Glutamatergic neuron (in vitro differentiated cells): ENCODE results near the gene TACC3. TPM values are rescaled to one million over a fixed set of nuclear protein-coding genes. Genes with fewer than 3 reads are reported as not detected.

Source experiments
- DNase-seq: peaks from one replicate; pipeline ENCODE4 v3.0.0; 2022
- H3K27ac Mint-ChIP-seq: one replicate; pipeline ENCODE4 v1.8.0; 2020; ENCODE audit warnings: mild to moderate bottlenecking, mixed read lengths, inconsistent platforms; ENCODE audit not compliant: unreplicated experiment
- H3K27me3 Mint-ChIP-seq: one replicate; pipeline ENCODE4 v1.8.0; 2020; ENCODE audit warnings: mild to moderate bottlenecking, moderate library complexity, mixed read lengths, inconsistent platforms; ENCODE audit not compliant: unreplicated experiment
- H3K36me3 Mint-ChIP-seq: one replicate; pipeline ENCODE4 v1.8.0; 2020; ENCODE audit warnings: mild to moderate bottlenecking, mixed read lengths, inconsistent platforms; ENCODE audit not compliant: unreplicated experiment
- H3K4me1 Mint-ChIP-seq: one replicate; pipeline ENCODE4 v1.8.0; 2020; ENCODE audit warnings: mild to moderate bottlenecking, low read depth, mixed read lengths, inconsistent platforms; ENCODE audit not compliant: unreplicated experiment
- H3K4me3 Mint-ChIP-seq: one replicate; pipeline ENCODE4 v1.8.0; 2020; ENCODE audit warnings: mild to moderate bottlenecking, mixed read lengths, inconsistent platforms; ENCODE audit not compliant: unreplicated experiment
- H3K9me3 Mint-ChIP-seq: one replicate; pipeline ENCODE4 v1.8.0; 2020; ENCODE audit warnings: mild to moderate bottlenecking, moderate library complexity, mixed read lengths, inconsistent platforms; ENCODE audit not compliant: unreplicated experiment
- total RNA-seq: library from RNA; stranded (reverse); fragmentation: NEBNext Ultra II Directional; extraction: Animal tissue kit (Norgen Biotek cat#: 25700); gene quantifications from one replicate; pipeline ENCODE4 v1.2.1, GENCODE V29; 2021; ENCODE audit not compliant: unreplicated experiment
- TF ChIP-seq, protein P1 (sequence below): fragments of 200-600 bp; sonication (generic); IDR thresholded peaks from one replicate; pipeline ENCODE4 v1.5.0; 2021; ENCODE audit not compliant: partially characterized antibody, unreplicated experiment

The TACC3 gene
- total RNA-seq, 1 donor from 2014 or later = 23.0 TPM

DNA sequence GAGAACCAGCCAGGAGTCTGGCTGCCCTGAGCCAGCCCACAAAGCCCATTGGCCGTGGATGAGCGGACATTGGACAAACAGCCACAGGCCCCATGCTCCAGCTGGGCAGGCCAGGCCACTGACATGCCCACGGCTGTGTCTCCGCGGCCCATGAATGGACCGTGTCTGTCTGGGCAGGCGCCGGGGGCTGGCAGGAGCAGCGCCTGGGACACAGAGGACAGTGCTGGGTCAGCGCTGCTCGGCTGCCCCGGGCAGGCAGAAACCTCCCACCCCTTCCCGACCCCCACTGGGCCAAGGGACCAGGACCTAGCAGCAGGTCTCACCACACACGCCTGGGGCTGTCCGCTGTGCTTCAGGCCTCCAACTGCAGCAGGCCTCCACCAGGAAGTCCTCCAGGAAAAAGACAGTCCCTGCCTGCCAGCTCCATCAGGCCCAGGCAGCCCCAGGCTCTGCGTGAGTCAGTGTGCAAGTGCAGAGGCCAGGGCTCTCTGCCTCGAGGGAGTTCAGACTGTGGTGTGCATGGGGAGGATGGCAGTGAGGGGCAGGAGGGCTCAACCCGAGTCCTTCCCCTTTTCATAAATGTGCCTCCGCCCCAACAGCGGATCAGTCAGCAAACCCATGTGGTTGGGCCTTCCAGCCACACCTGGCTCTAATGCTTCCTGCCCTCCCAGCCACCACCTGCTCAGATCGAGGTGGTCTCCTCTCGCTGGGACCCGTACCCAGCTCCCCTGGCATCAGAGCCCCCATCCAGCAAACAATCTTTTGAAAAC, 54.6 kb downstream of the TACC3 start:
- Mint-ChIP-seq H3K4me3 (no peak overlapping the region), H3K9me3 (peaks cover 2% of the 10 kb centered on the region), H3K27me3 (peaks cover 1% of the 10 kb centered on the region), H3K4me1 (no peaks in the 10 kb centered on the region), H3K27ac (no peak overlapping the region), H3K36me3 (no peaks in the 10 kb centered on the region)
- no peak for DNase-seq
- TF ChIP-seq, protein P1, sequence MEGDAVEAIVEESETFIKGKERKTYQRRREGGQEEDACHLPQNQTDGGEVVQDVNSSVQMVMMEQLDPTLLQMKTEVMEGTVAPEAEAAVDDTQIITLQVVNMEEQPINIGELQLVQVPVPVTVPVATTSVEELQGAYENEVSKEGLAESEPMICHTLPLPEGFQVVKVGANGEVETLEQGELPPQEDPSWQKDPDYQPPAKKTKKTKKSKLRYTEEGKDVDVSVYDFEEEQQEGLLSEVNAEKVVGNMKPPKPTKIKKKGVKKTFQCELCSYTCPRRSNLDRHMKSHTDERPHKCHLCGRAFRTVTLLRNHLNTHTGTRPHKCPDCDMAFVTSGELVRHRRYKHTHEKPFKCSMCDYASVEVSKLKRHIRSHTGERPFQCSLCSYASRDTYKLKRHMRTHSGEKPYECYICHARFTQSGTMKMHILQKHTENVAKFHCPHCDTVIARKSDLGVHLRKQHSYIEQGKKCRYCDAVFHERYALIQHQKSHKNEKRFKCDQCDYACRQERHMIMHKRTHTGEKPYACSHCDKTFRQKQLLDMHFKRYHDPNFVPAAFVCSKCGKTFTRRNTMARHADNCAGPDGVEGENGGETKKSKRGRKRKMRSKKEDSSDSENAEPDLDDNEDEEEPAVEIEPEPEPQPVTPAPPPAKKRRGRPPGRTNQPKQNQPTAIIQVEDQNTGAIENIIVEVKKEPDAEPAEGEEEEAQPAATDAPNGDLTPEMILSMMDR = no peak

DNA sequence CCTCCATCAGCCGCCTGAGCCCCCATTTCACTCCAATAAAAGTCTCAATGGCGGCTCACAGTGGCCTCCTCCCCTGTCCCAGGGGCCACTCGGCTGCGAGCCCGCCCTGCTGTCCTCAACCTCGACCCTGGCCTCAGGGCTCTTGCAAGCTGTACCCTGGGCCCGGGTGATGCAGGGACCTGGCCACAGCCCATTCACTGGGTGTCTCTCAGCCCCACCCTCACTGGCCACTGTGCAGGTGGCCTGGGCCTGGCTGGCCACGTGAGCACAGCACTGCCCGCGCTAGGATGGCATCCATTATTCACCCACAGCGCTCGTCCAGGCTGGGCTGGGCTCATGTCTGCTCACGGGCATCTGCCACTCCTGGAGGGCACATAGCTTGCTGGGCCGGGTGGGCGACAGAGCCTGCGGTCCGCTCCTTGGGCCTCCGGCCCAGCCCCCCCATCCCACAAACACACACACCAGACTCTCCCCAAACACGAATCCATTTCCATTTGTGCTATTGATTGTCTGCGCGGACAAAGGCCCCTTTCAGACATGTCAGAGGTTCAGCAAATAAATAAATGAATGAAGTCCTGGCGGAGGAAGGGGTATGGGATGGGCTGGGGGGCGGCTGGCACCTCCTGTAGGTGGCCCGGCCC, 55.3 kb downstream of the TACC3 start:
- Mint-ChIP-seq H3K36me3 (no peaks in the 10 kb centered on the region), H3K27me3 (peaks cover 1% of the 10 kb centered on the region), H3K9me3 (peaks cover 2% of the 10 kb centered on the region), H3K4me3 (no peak overlapping the region), H3K27ac (no peak overlapping the region), H3K4me1 (no peaks in the 10 kb centered on the region)
- TF ChIP-seq, protein P1 = no peak
- no peak for DNase-seq

DNA sequence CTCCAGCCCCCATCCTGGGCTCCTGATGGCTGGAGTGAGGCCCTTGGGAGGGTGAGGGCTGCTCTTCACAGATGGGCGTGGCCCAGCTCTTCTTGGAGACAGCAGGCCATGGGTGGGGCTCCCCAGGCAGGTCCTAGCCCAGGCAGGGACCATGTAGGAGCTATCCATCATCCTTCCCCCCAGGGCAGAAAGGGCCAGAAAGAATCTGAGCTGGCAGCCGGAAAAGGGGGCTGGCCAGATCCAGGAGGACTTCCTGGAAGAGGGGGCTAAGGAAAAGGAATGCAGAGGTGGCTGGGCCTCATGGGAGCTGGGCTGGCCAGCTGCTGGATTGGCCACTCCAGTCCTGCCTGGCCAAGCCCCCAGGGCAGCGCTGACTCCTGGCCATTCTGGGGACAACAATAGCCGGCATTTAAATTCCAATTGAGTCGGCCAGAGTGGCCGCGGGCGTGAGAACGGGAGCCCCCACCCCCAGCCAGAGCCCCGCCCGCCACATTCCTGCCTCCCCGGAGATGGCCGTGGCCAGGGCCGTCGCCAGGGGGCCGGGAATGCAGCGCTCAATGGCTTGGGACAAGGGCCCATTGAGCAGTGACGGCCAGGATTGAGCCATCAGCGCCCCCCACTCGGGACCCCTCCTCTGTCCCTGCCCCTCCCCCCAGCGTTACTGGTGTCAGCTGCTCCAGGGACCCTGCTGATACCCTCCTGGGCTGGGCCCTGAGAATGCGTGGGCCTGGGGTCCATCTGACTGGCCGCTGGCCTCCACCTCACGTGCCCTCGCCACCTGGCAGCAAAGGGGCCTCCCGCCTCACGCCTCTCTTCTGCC, 56.7 kb downstream of the TACC3 start:
- Mint-ChIP-seq H3K27ac (no peak overlapping the region), H3K4me3 (no peak overlapping the region), H3K27me3 (peaks cover 1% of the 10 kb centered on the region), H3K9me3 (peaks cover 2% of the 10 kb centered on the region), H3K36me3 (no peaks in the 10 kb centered on the region), H3K4me1 (no peaks in the 10 kb centered on the region)
- TF ChIP-seq, protein P1 = no peak
- peak; percentile 51 for DNase-seq

DNA sequence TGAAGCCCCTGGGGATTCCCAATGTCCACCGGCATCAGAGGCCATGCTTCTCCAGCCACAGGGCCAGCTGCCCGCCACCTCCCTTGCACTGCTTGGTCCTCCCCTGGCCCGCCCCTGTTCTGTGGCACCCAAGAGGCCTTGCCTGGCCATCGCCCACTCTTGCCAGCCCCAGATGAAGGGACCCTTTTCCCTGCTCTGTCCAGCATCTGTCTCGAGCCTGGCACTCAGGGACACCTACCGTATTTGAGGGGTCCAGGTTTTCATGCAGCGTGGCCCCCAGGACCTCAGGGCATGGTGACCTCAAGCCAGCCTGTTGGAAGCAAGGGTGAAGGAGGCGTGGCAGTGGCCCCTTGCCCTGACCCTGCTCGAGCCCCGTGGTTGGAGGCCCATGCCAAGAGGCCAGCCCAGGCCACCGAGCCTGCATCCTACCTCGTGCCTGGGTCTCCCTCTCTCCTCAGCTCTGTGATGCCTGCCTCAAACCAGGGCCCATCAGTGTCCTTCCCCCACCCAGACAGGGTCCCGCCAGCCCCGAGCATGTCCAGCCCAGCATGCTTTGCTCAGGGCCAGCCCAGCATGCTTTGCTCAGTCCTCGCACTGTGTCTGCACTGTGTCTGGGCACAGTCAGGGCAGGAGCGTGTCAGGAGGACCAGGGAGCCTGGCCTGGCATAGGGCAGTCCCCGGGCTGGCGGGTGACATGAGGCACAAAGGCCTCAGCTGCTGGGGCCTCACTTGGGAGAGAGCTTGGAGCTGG, 57.5 kb downstream of the TACC3 start:
- H3K27me3 Mint-ChIP-seq = peaks cover 1% of the 10 kb centered on the region
- peaks cover 2% of the 10 kb centered on the region for H3K9me3 Mint-ChIP-seq
- H3K4me1 Mint-ChIP-seq = no peaks in the 10 kb centered on the region
- TF ChIP-seq, protein P1 = no peak
- H3K27ac Mint-ChIP-seq = no peak overlapping the region
- DNase-seq = no peak
- H3K36me3 Mint-ChIP-seq = no peaks in the 10 kb centered on the region
- H3K4me3 Mint-ChIP-seq = no peak overlapping the region
